ENCODE results near the gene HOATZ. TPM values are rescaled to one million over a fixed set of nuclear protein-coding genes. Genes with fewer than 3 reads are reported as not detected.

Gene HOATZ
- polyA plus RNA-seq, 1 donor (not counting 4 experiments of a cell fraction or from before 2014, with no cell fraction given), result not detected

- Histone ChIP-seq H3K9me3 (ENCODE audit: control insufficient read depth, low read depth, low read length) (no peaks in the 10 kb centered on the region), H3K27me3 (ENCODE audit: control insufficient read depth, extremely low read depth, insufficient read depth, low read length) (no peaks in the 10 kb centered on the region), H3K27ac (ENCODE audit: control insufficient read depth, insufficient read depth, low read length) (peak overlapping the region; percentile 47), H3K36me3 (ENCODE audit: control insufficient read depth in 2 of 2, extremely low read depth in 1 of 2, insufficient read depth in 2 of 2, low read length in 2 of 2) (no peaks in the 10 kb centered on the region), H3K9ac (ENCODE audit: control insufficient read depth, extremely low read depth, insufficient read depth, low read length) (peak overlapping the region; percentile 28), H3K4me1 (ENCODE audit: control insufficient read depth, extremely low read depth, insufficient read depth, low read length) (peaks cover 13% of the 10 kb centered on the region), H3K9me1 (ENCODE audit: control insufficient read depth, extremely low read depth, insufficient read depth, low read length) (no peaks in the 10 kb centered on the region), H4K20me1 (ENCODE audit: control insufficient read depth, extremely low read depth, insufficient read depth, low read length) (no peaks in the 10 kb centered on the region), H3K4me3 (ENCODE audit: control insufficient read depth in 2 of 3, extremely low read depth in 1 of 3, insufficient read depth in 2 of 3, low read depth in 1 of 3, low read length in 3 of 3) (no peak overlapping the region), H3K4me2 (ENCODE audit: control insufficient read depth, extremely low read depth, insufficient read depth, low read depth, low read length) (peak overlapping the region; percentile 40), H2AFZ (ENCODE audit: control insufficient read depth, low read length) (no peak overlapping the region), H3K79me2 (ENCODE audit: control insufficient read depth, insufficient read depth, low read length) (no peaks in the 10 kb centered on the region)
- dilution Hi-C loops (cut with MboI; ENCODE audit: extremely low pct_ligation_motif_present, low sequenced_read_pairs), result no loop called here
- no peak for DNase-seq (ENCODE audit: low read depth, low spot score)
- FAIRE-seq, result peak; percentile 20
- TF ChIP-seq EZH2 (IDR thresholded peaks at IDR 0.05; ENCODE audit: low read length) (no peak), CTCF (optimal IDR thresholded peaks at IDR 0.05 in 1 of 3, IDR thresholded peaks at IDR 0.05 in 1 of 3, conservative IDR thresholded peaks at IDR 0.05 in 1 of 3; ENCODE audit: extremely low read depth in 1 of 3, insufficient read depth in 2 of 3, low read length in 3 of 3) (no peak)
Measured at GRCh38 chr11:111561791-111562325, 47.3 kb downstream of the HOATZ start.

- dilution Hi-C loops (cut with MboI; ENCODE audit: extremely low pct_ligation_motif_present, low sequenced_read_pairs), result no loop called here
- Histone ChIP-seq H4K20me1 (ENCODE audit: control insufficient read depth, extremely low read depth, insufficient read depth, low read length) (no peaks in the 10 kb centered on the region), H3K4me1 (ENCODE audit: control insufficient read depth, extremely low read depth, insufficient read depth, low read length) (peaks cover 13% of the 10 kb centered on the region), H3K9me3 (ENCODE audit: control insufficient read depth, low read depth, low read length) (no peaks in the 10 kb centered on the region), H3K27ac (ENCODE audit: control insufficient read depth, insufficient read depth, low read length) (peak overlapping the region; percentile 11), H3K9me1 (ENCODE audit: control insufficient read depth, extremely low read depth, insufficient read depth, low read length) (no peaks in the 10 kb centered on the region), H2AFZ (ENCODE audit: control insufficient read depth, low read length) (no peak overlapping the region), H3K4me3 (ENCODE audit: control insufficient read depth in 2 of 3, extremely low read depth in 1 of 3, insufficient read depth in 2 of 3, low read depth in 1 of 3, low read length in 3 of 3) (no peak overlapping the region), H3K36me3 (ENCODE audit: control insufficient read depth in 2 of 2, extremely low read depth in 1 of 2, insufficient read depth in 2 of 2, low read length in 2 of 2) (no peaks in the 10 kb centered on the region), H3K4me2 (ENCODE audit: control insufficient read depth, extremely low read depth, insufficient read depth, low read depth, low read length) (no peak overlapping the region), H3K9ac (ENCODE audit: control insufficient read depth, extremely low read depth, insufficient read depth, low read length) (no peak overlapping the region), H3K79me2 (ENCODE audit: control insufficient read depth, insufficient read depth, low read length) (no peaks in the 10 kb centered on the region), H3K27me3 (ENCODE audit: control insufficient read depth, extremely low read depth, insufficient read depth, low read length) (no peaks in the 10 kb centered on the region)
- TF ChIP-seq CTCF (optimal IDR thresholded peaks at IDR 0.05 in 1 of 3, IDR thresholded peaks at IDR 0.05 in 1 of 3, conservative IDR thresholded peaks at IDR 0.05 in 1 of 3; ENCODE audit: extremely low read depth in 1 of 3, insufficient read depth in 2 of 3, low read length in 3 of 3), result no peak
- TF ChIP-seq EZH2 (IDR thresholded peaks at IDR 0.05; ENCODE audit: low read length), result no peak
- FAIRE-seq, result no peak
- DNase-seq (ENCODE audit: low read depth, low spot score), result no peak
Measured at GRCh38 chr11:111562692-111563389, 48.3 kb downstream of the HOATZ start.
